SK-N-SH treated with all-trans-retinoic acid at 6 μM for 48 hours (cell line): ENCODE data around the gene TBL1XR1.

Source experiments
- ATAC-seq: fragments of 200-7000 bp; cut with Tn5 transposase; 3 replicates; pipeline ENCODE4 v1.9.1; 2020; ENCODE audit warnings: mild to moderate bottlenecking, moderate library complexity
- ARNTL ChIP-seq: fragments of 450-650 bp; formaldehyde crosslinking; IDR thresholded peaks from 2 replicates; pipeline ENCODE4 v1.5.0; 2020; ENCODE audit warnings: low read depth, mild to moderate bottlenecking, moderate library complexity, borderline replicate concordance
- BACH2 ChIP-seq: fragments of 250-450 bp; sonication (Bioruptor Pico); IDR thresholded peaks from 2 replicates; pipeline ENCODE4 v1.9.0; 2021; ENCODE audit warnings: mild to moderate bottlenecking, borderline replicate concordance
- CREB5 ChIP-seq: fragments of 250-450 bp; sonication (Bioruptor Pico); IDR thresholded peaks from 2 replicates; pipeline ENCODE4 v1.5.1; 2020; ENCODE audit warnings: low read depth, mild to moderate bottlenecking, moderate library complexity
- CSDC2 ChIP-seq: fragments of 250-450 bp; sonication (Bioruptor Pico); IDR thresholded peaks from 2 replicates; pipeline ENCODE4 v1.5.0; 2020; ENCODE audit warnings: mild to moderate bottlenecking, moderate library complexity
- CSRNP3 ChIP-seq: fragments of 250-450 bp; sonication (Bioruptor Pico); IDR thresholded peaks from 2 replicates; pipeline ENCODE4 v1.5.1; 2021; ENCODE audit warnings: mild to moderate bottlenecking, moderate library complexity
- ESRRG ChIP-seq: fragments of 250-450 bp; sonication (Bioruptor Pico); IDR thresholded peaks from 2 replicates; pipeline ENCODE4 v1.6.1; 2021; ENCODE audit warnings: mild to moderate bottlenecking
- GLIS3 ChIP-seq: fragments of 250-450 bp; sonication (Bioruptor Pico); IDR thresholded peaks from 2 replicates; pipeline ENCODE4 v1.5.0; 2020; ENCODE audit warnings: mild to moderate bottlenecking, moderate library complexity
- ISL1 ChIP-seq: fragments of 250-450 bp; sonication (Bioruptor Pico); IDR thresholded peaks from 2 replicates; pipeline ENCODE4 v2.1.2; 2022; ENCODE audit warnings: mild to moderate bottlenecking, moderate library complexity
- OSR1 ChIP-seq: fragments of 250-450 bp; sonication (Bioruptor Pico); IDR thresholded peaks from 2 replicates; pipeline ENCODE4 v1.8.0; 2022; ENCODE audit warnings: moderate library complexity, mild to moderate bottlenecking, inconsistent platforms
- POU6F1 ChIP-seq: fragments of 250-450 bp; sonication (Bioruptor Pico); IDR thresholded peaks from 2 replicates; pipeline ENCODE4 v1.8.0; 2021; ENCODE audit warnings: low read depth, mild to moderate bottlenecking, moderate library complexity, borderline replicate concordance
- PPARA ChIP-seq: fragments of 250-450 bp; sonication (Bioruptor Pico); IDR thresholded peaks from 2 replicates; pipeline ENCODE4 v1.5.0; 2020; ENCODE audit warnings: mild to moderate bottlenecking, borderline replicate concordance
- RARB ChIP-seq: fragments of 250-450 bp; sonication (Bioruptor Pico); IDR thresholded peaks from 2 replicates; pipeline ENCODE4 v1.8.0; 2021; ENCODE audit warnings: mild to moderate bottlenecking, moderate library complexity
- SNAI2 ChIP-seq: fragments of 250-450 bp; sonication (Bioruptor Pico); IDR thresholded peaks from 2 replicates; pipeline ENCODE4 v1.5.0; 2020; ENCODE audit warnings: mild to moderate bottlenecking, moderate library complexity
- TCF4 ChIP-seq: fragments of 250-450 bp; sonication (Bioruptor Pico); IDR thresholded peaks from 2 replicates; pipeline ENCODE4 v1.8.0; 2021; ENCODE audit warnings: mild to moderate bottlenecking, moderate library complexity, borderline replicate concordance
- TOX ChIP-seq: fragments of 250-450 bp; sonication (Bioruptor Pico); IDR thresholded peaks from 2 replicates; pipeline ENCODE4 v1.8.0; 2021; ENCODE audit warnings: mild to moderate bottlenecking, moderate library complexity, borderline replicate concordance
- ZFP3 ChIP-seq: fragments of 250-450 bp; sonication (Bioruptor Pico); IDR thresholded peaks from 2 replicates; pipeline ENCODE4 v1.5.0; 2020; ENCODE audit warnings: mild to moderate bottlenecking, moderate library complexity
- ZNF565 ChIP-seq: fragments of 450-650 bp; formaldehyde crosslinking; conservative IDR thresholded peaks from 2 replicates; pipeline ENCODE4 v1.5.0; 2020; ENCODE audit warnings: low read depth, mild to moderate bottlenecking, moderate library complexity
- ZNF70 ChIP-seq: fragments of 450-650 bp; formaldehyde crosslinking; IDR thresholded peaks from 2 replicates; pipeline ENCODE4 v1.5.0; 2020; ENCODE audit warnings: mild to moderate bottlenecking, moderate library complexity
- TF ChIP-seq, protein P1 (sequence below): fragments of 250-450 bp; sonication (Bioruptor Pico); IDR thresholded peaks from 2 replicates; pipeline ENCODE4 v1.5.0; 2020; ENCODE audit warnings: mild to moderate bottlenecking, moderate library complexity
- TF ChIP-seq, protein P2 (sequence below): fragments of 250-450 bp; sonication (Bioruptor Pico); IDR thresholded peaks from 2 replicates; pipeline ENCODE4 v1.8.0; 2020; ENCODE audit warnings: mild to moderate bottlenecking, moderate library complexity, borderline replicate concordance

TBL1XR1 gene

DNA sequence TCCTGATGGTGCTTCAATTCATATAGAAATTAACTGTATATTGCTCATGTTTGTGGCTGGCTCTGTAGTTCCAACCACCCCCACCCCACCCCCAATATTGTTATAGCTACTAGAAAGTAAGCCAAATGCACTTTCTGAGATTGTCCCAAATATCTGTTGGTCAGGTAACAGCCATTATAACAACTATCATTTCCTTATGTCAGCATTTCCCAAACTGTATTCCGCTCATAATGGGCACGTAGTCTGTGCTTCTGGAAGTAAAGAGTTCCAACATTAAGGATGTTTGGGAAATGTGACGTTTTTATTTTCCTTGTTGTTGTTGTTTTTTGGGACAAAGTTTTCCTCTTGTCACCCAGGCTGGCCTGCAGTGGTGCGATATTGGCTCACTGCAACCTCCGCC lies 12.2 kb upstream of the TBL1XR1 start:
- TF ChIP-seq POU6F1 (CRISPR knock-in tag) = no peak
- no peak for TF ChIP-seq ZNF70 (CRISPR knock-in tag)
- no peak for TF ChIP-seq GLIS3 (CRISPR knock-in tag)
- no peak for TF ChIP-seq RARB (CRISPR knock-in tag)
- no peak for TF ChIP-seq ESRRG (CRISPR knock-in tag)
- TF ChIP-seq TOX (CRISPR knock-in tag) = no peak
- no peak for TF ChIP-seq TCF4
- TF ChIP-seq ZNF565 (CRISPR knock-in tag) = no peak
- TF ChIP-seq ISL1 (CRISPR knock-in tag) = no peak
- TF ChIP-seq CSRNP3 (CRISPR knock-in tag) = no peak
- TF ChIP-seq CSDC2 (CRISPR knock-in tag) = no peak
- TF ChIP-seq, protein P1, sequence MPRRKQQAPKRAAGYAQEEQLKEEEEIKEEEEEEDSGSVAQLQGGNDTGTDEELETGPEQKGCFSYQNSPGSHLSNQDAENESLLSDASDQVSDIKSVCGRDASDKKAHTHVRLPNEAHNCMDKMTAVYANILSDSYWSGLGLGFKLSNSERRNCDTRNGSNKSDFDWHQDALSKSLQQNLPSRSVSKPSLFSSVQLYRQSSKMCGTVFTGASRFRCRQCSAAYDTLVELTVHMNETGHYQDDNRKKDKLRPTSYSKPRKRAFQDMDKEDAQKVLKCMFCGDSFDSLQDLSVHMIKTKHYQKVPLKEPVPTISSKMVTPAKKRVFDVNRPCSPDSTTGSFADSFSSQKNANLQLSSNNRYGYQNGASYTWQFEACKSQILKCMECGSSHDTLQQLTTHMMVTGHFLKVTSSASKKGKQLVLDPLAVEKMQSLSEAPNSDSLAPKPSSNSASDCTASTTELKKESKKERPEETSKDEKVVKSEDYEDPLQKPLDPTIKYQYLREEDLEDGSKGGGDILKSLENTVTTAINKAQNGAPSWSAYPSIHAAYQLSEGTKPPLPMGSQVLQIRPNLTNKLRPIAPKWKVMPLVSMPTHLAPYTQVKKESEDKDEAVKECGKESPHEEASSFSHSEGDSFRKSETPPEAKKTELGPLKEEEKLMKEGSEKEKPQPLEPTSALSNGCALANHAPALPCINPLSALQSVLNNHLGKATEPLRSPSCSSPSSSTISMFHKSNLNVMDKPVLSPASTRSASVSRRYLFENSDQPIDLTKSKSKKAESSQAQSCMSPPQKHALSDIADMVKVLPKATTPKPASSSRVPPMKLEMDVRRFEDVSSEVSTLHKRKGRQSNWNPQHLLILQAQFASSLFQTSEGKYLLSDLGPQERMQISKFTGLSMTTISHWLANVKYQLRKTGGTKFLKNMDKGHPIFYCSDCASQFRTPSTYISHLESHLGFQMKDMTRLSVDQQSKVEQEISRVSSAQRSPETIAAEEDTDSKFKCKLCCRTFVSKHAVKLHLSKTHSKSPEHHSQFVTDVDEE (CRISPR knock-in tag) = no peak
- no peak for TF ChIP-seq PPARA
- no peak for TF ChIP-seq ZFP3
- no peak for TF ChIP-seq ARNTL (CRISPR knock-in tag)
- no peak for TF ChIP-seq SNAI2 (CRISPR knock-in tag)
- ATAC-seq = no peak

GRCh38 chr3:177208781-177209180 lies 11.5 kb upstream of the TBL1XR1 start:
- TF ChIP-seq CREB5 (CRISPR knock-in tag) (no peak), BACH2 (no peak), OSR1 (CRISPR knock-in tag) (no peak), ZFP3 (no peak), ESRRG (CRISPR knock-in tag) (no peak), GLIS3 (CRISPR knock-in tag) (no peak), ZNF565 (CRISPR knock-in tag) (no peak), CSDC2 (CRISPR knock-in tag) (no peak), ISL1 (CRISPR knock-in tag) (no peak), RARB (CRISPR knock-in tag) (no peak), POU6F1 (CRISPR knock-in tag) (no peak), SNAI2 (CRISPR knock-in tag) (no peak), ZNF70 (CRISPR knock-in tag) (no peak), ARNTL (CRISPR knock-in tag) (no peak), PPARA (no peak)
- TF ChIP-seq, protein P2, sequence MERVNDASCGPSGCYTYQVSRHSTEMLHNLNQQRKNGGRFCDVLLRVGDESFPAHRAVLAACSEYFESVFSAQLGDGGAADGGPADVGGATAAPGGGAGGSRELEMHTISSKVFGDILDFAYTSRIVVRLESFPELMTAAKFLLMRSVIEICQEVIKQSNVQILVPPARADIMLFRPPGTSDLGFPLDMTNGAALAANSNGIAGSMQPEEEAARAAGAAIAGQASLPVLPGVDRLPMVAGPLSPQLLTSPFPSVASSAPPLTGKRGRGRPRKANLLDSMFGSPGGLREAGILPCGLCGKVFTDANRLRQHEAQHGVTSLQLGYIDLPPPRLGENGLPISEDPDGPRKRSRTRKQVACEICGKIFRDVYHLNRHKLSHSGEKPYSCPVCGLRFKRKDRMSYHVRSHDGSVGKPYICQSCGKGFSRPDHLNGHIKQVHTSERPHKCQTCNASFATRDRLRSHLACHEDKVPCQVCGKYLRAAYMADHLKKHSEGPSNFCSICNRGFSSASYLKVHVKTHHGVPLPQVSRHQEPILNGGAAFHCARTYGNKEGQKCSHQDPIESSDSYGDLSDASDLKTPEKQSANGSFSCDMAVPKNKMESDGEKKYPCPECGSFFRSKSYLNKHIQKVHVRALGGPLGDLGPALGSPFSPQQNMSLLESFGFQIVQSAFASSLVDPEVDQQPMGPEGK = no peak
- ATAC-seq = no peak
